K562 (cell line): ENCODE measurements around the gene PRODH2. TPM values are rescaled to one million over a fixed set of nuclear protein-coding genes. Genes with fewer than 3 reads are reported as not detected.
A peak's percentile ranks its signal among the peaks of the same experiment; 100 is the strongest.

Source experiments
- ATF7 ChIP-seq: fragments of 450-650 bp; IDR thresholded peaks from 2 replicates; pipeline ENCODE4 v1.7.1; 2014; ENCODE audit warnings: mild to moderate bottlenecking, moderate library complexity
- BRD9 ChIP-seq: fragments of 450-650 bp; IDR thresholded peaks from 2 replicates; pipeline ENCODE4 v1.6.1; 2018; ENCODE audit warnings: low read depth; ENCODE audit not compliant: partially characterized antibody
- E2F6 ChIP-seq, 2 experiments: IDR thresholded peaks; 2 replicates each; pipeline ENCODE4 v1.6.1; 2011; ENCODE audit warnings: borderline replicate concordance in 1 of 2, control low read depth in 1 of 2, low read depth in 1 of 2, low read length in 1 of 2, mild to moderate bottlenecking in 1 of 2, mixed read lengths in 1 of 2, moderate library complexity in 1 of 2; ENCODE audit not compliant: insufficient read depth in 1 of 2, insufficient read length in 1 of 2, poor library complexity in 1 of 2, severe bottlenecking in 1 of 2; ENCODE audit errors: extremely low read depth in 1 of 2
- HIVEP1 ChIP-seq: fragments of 250-450 bp; sonication (Bioruptor Pico); IDR thresholded peaks from 2 replicates; pipeline ENCODE4 v1.4.0; 2020; ENCODE audit warnings: mild to moderate bottlenecking
- HMGN3 ChIP-seq: IDR thresholded peaks from 2 replicates; pipeline ENCODE4 v1.6.1; 2011; ENCODE audit warnings: borderline replicate concordance, low read depth, mild to moderate bottlenecking, mixed read lengths, low read length; ENCODE audit not compliant: insufficient read length; ENCODE audit errors: extremely low read depth
- IFI16 ChIP-seq: fragments of 250-450 bp; sonication (Bioruptor Pico); IDR thresholded peaks from 2 replicates; pipeline ENCODE4 v2.1.2; 2022; ENCODE audit warnings: mild to moderate bottlenecking, inconsistent platforms
- KDM2B ChIP-seq: fragments of 250-450 bp; sonication (Bioruptor Pico); IDR thresholded peaks from 2 replicates; pipeline ENCODE4 v1.8.0; 2021; ENCODE audit warnings: mild to moderate bottlenecking, moderate library complexity
- NCOA1 ChIP-seq: fragments of 450-650 bp; IDR thresholded peaks from 2 replicates; pipeline ENCODE4 v1.6.1; 2016; ENCODE audit warnings: low read depth
- RB1 ChIP-seq: fragments of 450-650 bp; IDR thresholded peaks from 2 replicates; pipeline ENCODE4 v1.6.1; 2017; ENCODE audit warnings: low read depth, mild to moderate bottlenecking
- TRIM24 ChIP-seq, 2 experiments: fragments of 450-650 bp; IDR thresholded peaks; 2 replicates each; pipeline ENCODE4 v1.6.1; 2016
- YY1 ChIP-seq, 3 experiments: IDR thresholded peaks; 2 replicates each; pipeline ENCODE4 v1.6.1; 2011; ENCODE audit warnings: low read length in 2 of 3, mild to moderate bottlenecking in 2 of 3, moderate library complexity in 2 of 3, borderline replicate concordance in 1 of 3, control low read depth in 1 of 3, low read depth in 1 of 3; ENCODE audit not compliant: insufficient read depth in 3 of 3, insufficient replicate concordance in 2 of 3, control insufficient read depth in 1 of 3, insufficient read length in 1 of 3; ENCODE audit errors: extremely low read depth in 1 of 3
- ZNF584 ChIP-seq: fragments of 200-800 bp; sonication (Bioruptor generic); IDR thresholded peaks from 2 replicates; pipeline ENCODE4 v1.6.1; 2016; ENCODE audit warnings: low read depth, mild to moderate bottlenecking, missing genetic modification characterization, missing compliant biosample characterization
- polyA plus RNA-seq, 8 experiments: library from polyadenylated mRNA; depleted of rRNA in 4 of 8; stranded (reverse) in 5 of 8; unstranded in 3 of 8; fragments of >200 nt; fragmentation: Nextera tagmentation in 2 of 8; fragmentation: Illumina TruSeq in 1 of 8; extraction: Ambion mirVana in 2 of 8; extraction: Trizol in 1 of 8; gene quantifications; 2 replicates each; pipeline versions ENCODE4 v1.2.1 to v1.2.3, GENCODE V29; 2011 to 2014; ENCODE audit warnings: inconsistent platforms in 1 of 8, missing spikeins in 1 of 8
- total RNA-seq, 7 experiments: library from RNA; depleted of rRNA in 6 of 7; stranded (reverse); fragments of >200 nt in 6 of 7; fragmentation: Illumina TruSeq in 2 of 7; extraction: Trizol in 2 of 7; gene quantifications; 2 replicates each; pipeline versions ENCODE4 v1.2.1 to v1.2.3, GENCODE V29; 2011 to 2021; ENCODE audit warnings: low replicate concordance in 1 of 7
- TF ChIP-seq, protein P1 (sequence below), 3 experiments: fragments of 200-800 bp in 1 of 3; fragments of 250-450 bp in 1 of 3; fragments of 450-650 bp in 1 of 3; sonication (Bioruptor Pico) in 1 of 3; sonication (Bioruptor generic) in 1 of 3; formaldehyde crosslinking in 1 of 3; IDR thresholded peaks; 2 replicates each; pipeline versions ENCODE4 v1.6.1 to v1.8.0; 2016 to 2022; ENCODE audit warnings: mild to moderate bottlenecking in 2 of 3, missing genetic modification characterization in 2 of 3, missing compliant biosample characterization in 1 of 3, moderate library complexity in 1 of 3
- TF ChIP-seq, protein P2 (sequence below), 3 experiments: IDR thresholded peaks in 2 of 3; conservative IDR thresholded peaks in 1 of 3; 2 replicates each; pipeline ENCODE4 v1.5.1; 2011 to 2012; ENCODE audit warnings: low read length in 3 of 3, mild to moderate bottlenecking in 3 of 3, control low read depth in 2 of 3, improper control_type of control experiment in 1 of 3, inconsistent platforms in 1 of 3, low read depth in 1 of 3, mixed read lengths in 1 of 3, moderate library complexity in 1 of 3; ENCODE audit not compliant: insufficient read depth in 2 of 3

Gene PRODH2
- total and polyA plus RNA-seq, 9 of the 15 experiments (the other 6 are each of a cell fraction or from before 2014, with no cell fraction given) = not detected

DNA sequence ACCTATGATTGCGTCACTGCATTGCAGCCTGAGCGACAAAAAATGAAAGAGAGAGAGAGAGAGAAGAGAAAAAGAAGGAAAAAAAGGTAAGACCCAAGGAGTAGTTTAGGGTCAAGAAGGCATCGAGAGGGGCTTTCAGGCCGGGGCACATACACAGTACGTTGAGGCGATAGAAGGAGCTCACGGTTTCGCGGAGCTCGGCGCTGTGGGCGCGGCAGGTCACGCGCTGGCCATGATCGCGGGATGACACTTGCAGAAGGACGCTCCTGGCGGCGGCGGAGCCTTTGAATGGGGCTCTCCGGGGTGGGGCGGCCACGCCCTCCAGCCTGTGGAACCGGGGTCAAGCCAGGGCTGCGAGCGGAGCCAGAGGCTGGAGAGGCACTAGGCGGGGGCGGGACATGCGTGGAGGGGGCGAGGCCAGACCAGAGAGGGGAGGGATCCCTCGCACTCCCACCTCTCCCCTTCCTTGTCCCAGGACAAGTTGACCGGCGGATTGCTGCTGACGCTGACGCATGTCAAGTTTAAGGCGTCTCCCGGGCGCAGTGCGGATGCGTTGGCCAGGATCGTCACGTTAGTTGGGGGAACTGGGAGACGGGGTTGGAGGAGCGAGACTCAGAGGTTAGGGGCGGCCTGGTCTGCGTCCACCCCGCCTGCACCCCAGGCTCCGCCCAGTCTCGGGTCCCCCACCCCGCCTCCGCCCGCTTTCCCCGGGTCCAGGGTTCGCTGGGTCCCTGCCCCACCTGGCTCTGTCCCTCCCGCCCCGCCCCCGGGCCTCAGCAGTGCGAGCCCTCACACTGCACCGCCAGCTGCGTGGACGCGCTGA, 32.8 kb upstream of the PRODH2 start (continued):
- TF ChIP-seq, protein P1, sequence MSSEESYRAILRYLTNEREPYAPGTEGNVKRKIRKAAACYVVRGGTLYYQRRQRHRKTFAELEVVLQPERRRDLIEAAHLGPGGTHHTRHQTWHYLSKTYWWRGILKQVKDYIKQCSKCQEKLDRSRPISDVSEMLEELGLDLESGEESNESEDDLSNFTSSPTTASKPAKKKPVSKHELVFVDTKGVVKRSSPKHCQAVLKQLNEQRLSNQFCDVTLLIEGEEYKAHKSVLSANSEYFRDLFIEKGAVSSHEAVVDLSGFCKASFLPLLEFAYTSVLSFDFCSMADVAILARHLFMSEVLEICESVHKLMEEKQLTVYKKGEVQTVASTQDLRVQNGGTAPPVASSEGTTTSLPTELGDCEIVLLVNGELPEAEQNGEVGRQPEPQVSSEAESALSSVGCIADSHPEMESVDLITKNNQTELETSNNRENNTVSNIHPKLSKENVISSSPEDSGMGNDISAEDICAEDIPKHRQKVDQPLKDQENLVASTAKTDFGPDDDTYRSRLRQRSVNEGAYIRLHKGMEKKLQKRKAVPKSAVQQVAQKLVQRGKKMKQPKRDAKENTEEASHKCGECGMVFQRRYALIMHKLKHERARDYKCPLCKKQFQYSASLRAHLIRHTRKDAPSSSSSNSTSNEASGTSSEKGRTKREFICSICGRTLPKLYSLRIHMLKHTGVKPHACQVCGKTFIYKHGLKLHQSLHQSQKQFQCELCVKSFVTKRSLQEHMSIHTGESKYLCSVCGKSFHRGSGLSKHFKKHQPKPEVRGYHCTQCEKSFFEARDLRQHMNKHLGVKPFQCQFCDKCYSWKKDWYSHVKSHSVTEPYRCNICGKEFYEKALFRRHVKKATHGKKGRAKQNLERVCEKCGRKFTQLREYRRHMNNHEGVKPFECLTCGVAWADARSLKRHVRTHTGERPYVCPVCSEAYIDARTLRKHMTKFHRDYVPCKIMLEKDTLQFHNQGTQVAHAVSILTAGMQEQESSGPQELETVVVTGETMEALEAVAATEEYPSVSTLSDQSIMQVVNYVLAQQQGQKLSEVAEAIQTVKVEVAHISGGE (CRISPR knock-in tag; IDR thresholded peaks at IDR 0.05) = 0 out of 6 replicates have a peak, but pooled peaks of 1 of the 3 experiments have one; percentile 43
- TF ChIP-seq RB1 = peak; percentile 14; the same call in 1 of the 2 replicates
- peak in 1 of 3 experiments; percentile 47 for TF ChIP-seq YY1 (IDR thresholded peaks at IDR 0.05; ENCODE audit: borderline replicate concordance in 1 of 3, control insufficient read depth in 1 of 3, extremely low read depth in 1 of 3, insufficient read depth in 3 of 3, insufficient read length in 1 of 3, insufficient replicate concordance in 2 of 3, low read depth in 1 of 3, low read length in 2 of 3)
- no peak for TF ChIP-seq HIVEP1 (CRISPR knock-in tag)
- TF ChIP-seq BRD9 = no peak
- peak; percentile 56 to 74; a peak in 3 of 4 replicates for TF ChIP-seq TRIM24 (IDR thresholded peaks at IDR 0.05)
- TF ChIP-seq HMGN3 = peak; percentile 54
- TF ChIP-seq ATF7 = peak; percentile 91
- no peak for TF ChIP-seq ZNF584 (CRISPR knock-in tag)
- TF ChIP-seq, protein P2, sequence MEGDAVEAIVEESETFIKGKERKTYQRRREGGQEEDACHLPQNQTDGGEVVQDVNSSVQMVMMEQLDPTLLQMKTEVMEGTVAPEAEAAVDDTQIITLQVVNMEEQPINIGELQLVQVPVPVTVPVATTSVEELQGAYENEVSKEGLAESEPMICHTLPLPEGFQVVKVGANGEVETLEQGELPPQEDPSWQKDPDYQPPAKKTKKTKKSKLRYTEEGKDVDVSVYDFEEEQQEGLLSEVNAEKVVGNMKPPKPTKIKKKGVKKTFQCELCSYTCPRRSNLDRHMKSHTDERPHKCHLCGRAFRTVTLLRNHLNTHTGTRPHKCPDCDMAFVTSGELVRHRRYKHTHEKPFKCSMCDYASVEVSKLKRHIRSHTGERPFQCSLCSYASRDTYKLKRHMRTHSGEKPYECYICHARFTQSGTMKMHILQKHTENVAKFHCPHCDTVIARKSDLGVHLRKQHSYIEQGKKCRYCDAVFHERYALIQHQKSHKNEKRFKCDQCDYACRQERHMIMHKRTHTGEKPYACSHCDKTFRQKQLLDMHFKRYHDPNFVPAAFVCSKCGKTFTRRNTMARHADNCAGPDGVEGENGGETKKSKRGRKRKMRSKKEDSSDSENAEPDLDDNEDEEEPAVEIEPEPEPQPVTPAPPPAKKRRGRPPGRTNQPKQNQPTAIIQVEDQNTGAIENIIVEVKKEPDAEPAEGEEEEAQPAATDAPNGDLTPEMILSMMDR (IDR thresholded peaks at IDR 0.05 in 2 of 3, conservative IDR thresholded peaks at IDR 0.05 in 1 of 3; ENCODE audit: insufficient read depth in 2 of 3, low read depth in 1 of 3, low read length in 3 of 3) = 0 out of 6 replicates have a peak, but pooled peaks of 1 of the 3 experiments have one; percentile 6
- TF ChIP-seq IFI16 = no peak
- TF ChIP-seq E2F6 (IDR thresholded peaks at IDR 0.05; ENCODE audit: borderline replicate concordance in 1 of 2, extremely low read depth in 1 of 2, insufficient read depth in 1 of 2, insufficient read length in 1 of 2, low read depth in 1 of 2, low read length in 1 of 2, poor library complexity in 1 of 2, severe bottlenecking in 1 of 2) = peak in 1 of 2 experiments; percentile 56
- peak; percentile 87; the same call in 1 of the 2 replicates for TF ChIP-seq KDM2B (CRISPR knock-in tag)
- peak; percentile 68; the same call in 1 of the 2 replicates for TF ChIP-seq NCOA1
